Panc1 (cell line): ENCODE data around the gene EMX1. TPM values are rescaled to one million over a fixed set of nuclear protein-coding genes. Genes with fewer than 3 reads are reported as not detected.

Experiments used
- ATAC-seq: fragments of 200-7000 bp; cut with Tn5 transposase; 2 replicates; pipeline ENCODE4 v1.9.1; 2020; ENCODE audit warnings: mild to moderate bottlenecking, moderate library complexity
- Bru-seq: library from RNA; stranded (reverse); fragments of 400-500 nt; gene quantifications from one replicate; lab custom pipeline; 2021; lab: Mats Ljungman, UMichigan
- BruChase-seq, 2 experiments: library from RNA; stranded (reverse); fragments of 400-500 nt; gene quantifications; one replicate each; lab custom pipeline; 2021; lab: Mats Ljungman, UMichigan
- BruUV-seq: library from RNA; stranded (reverse); fragments of 400-500 nt; replicated peaks from 2 replicates; lab custom pipeline; 2021; lab: Mats Ljungman, UMichigan
- CTCF ChIA-PET: fragments of 300-600 bp; sonication (Branson Sonifier 250); formaldehyde crosslinking; loops from one replicate; lab custom pipeline; 2022; ENCODE audit warnings: antibody characterized with exemption; lab: Charles Lee
- POLR2A ChIA-PET: fragments of 300-600 bp; sonication (Branson Sonifier 250); formaldehyde crosslinking; loops from one replicate; lab custom pipeline; 2022; ENCODE audit warnings: antibody characterized with exemption; lab: Charles Lee
- DNase-seq: peaks from one replicate; pipeline ENCODE4 v3.0.0-alpha.2; 2010; ENCODE audit warnings: low read depth, low spot score
- H3K27ac ChIP-seq: 2 replicates; pipeline ENCODE4 v1.5.1; 2011; ENCODE audit warnings: mild to moderate bottlenecking, low read length, inconsistent platforms
- H3K27me3 ChIP-seq: fragments of 200-500 bp; sonication (Bioruptor generic); 2 replicates; pipeline ENCODE4 v1.6.0; 2014; ENCODE audit warnings: low read length, inconsistent platforms; ENCODE audit not compliant: control insufficient read depth, insufficient read depth
- H3K36me3 ChIP-seq: fragments of 200-500 bp; sonication (Bioruptor generic); 2 replicates; pipeline ENCODE4 v1.5.1; 2014; ENCODE audit warnings: inconsistent platforms, mild to moderate bottlenecking, low read length, moderate library complexity; ENCODE audit not compliant: control insufficient read depth, insufficient read depth
- H3K4me1 ChIP-seq: 2 replicates; pipeline ENCODE4 v1.5.1; 2011; ENCODE audit warnings: inconsistent platforms, mild to moderate bottlenecking, low read length, moderate library complexity; ENCODE audit not compliant: control insufficient read depth, insufficient read depth
- H3K4me3 ChIP-seq, 2 experiments: 2 replicates each; pipeline ENCODE4 v1.5.1; 2011 to 2012; ENCODE audit warnings: low read depth in 2 of 2, low read length in 2 of 2, mild to moderate bottlenecking in 2 of 2, inconsistent platforms in 1 of 2, moderate library complexity in 1 of 2
- H3K9me3 ChIP-seq: fragments of 200-500 bp; sonication (Bioruptor generic); 2 replicates; pipeline ENCODE4 v1.5.1; 2014; ENCODE audit warnings: low read depth, mild to moderate bottlenecking, inconsistent platforms, low read length, moderate library complexity; ENCODE audit not compliant: control insufficient read depth, insufficient read depth
- CTCF ChIP-seq: fragments of 450-650 bp; IDR thresholded peaks from 2 replicates; pipeline ENCODE4 v1.5.1; 2017; ENCODE audit warnings: mild to moderate bottlenecking
- POLR2AphosphoS5 ChIP-seq: IDR thresholded peaks from 2 replicates; pipeline ENCODE4 v1.6.1; 2012; ENCODE audit warnings: mild to moderate bottlenecking, low read depth, low read length, moderate library complexity
- REST ChIP-seq, 2 experiments: IDR thresholded peaks; 2 replicates each; pipeline ENCODE4 v1.6.1; 2011 to 2012; ENCODE audit warnings: low read depth in 2 of 2, control low read depth in 1 of 2, low read length in 1 of 2, mild to moderate bottlenecking in 1 of 2, moderate library complexity in 1 of 2; ENCODE audit not compliant: insufficient read depth in 1 of 2
- SIN3A ChIP-seq: IDR thresholded peaks from 2 replicates; pipeline ENCODE4 v1.6.1; 2012; ENCODE audit warnings: low read depth, mild to moderate bottlenecking, low read length, moderate library complexity, borderline replicate concordance; ENCODE audit not compliant: insufficient read depth
- TCF7L2 ChIP-seq: IDR thresholded peaks from 2 replicates; pipeline ENCODE4 v1.6.1; 2011; ENCODE audit warnings: mild to moderate bottlenecking, low read depth, low read length, inconsistent platforms
- in situ Hi-C: cut with HindIII; loops from 2 replicates; pipeline ENCODE4 v1.10.0; 2016; ENCODE audit warnings: low sequenced_read_pairs, low pct_unique_long_range_greater_than_20kb
- intact Hi-C: fragments of 100-400 bp; cut with micrococcal nuclease; formaldehyde crosslinking; loops from one replicate; pipeline ENCODE4 v1.10.0; 2022; ENCODE audit not compliant: unreplicated experiment
- long read RNA-seq: library from polyadenylated mRNA; unstranded; transcript quantifications from one replicate; pipeline ENCODE4 v2.0.0, GENCODE V29; 2021; ENCODE audit not compliant: unreplicated experiment
- polyA plus RNA-seq: library from polyadenylated mRNA; unstranded; fragments of >200 nt; gene quantifications from one replicate; pipeline ENCODE4 v1.2.1, GENCODE V29; 2012; ENCODE audit warnings: missing spikeins; ENCODE audit not compliant: insufficient read length
- total RNA-seq: library from RNA; stranded (reverse); gene quantifications from one replicate; pipeline ENCODE4 v1.2.1, GENCODE V29; 2021; ENCODE audit not compliant: unreplicated experiment

EMX1 gene
- 0.36 TPM for total RNA-seq
- polyA plus RNA-seq, result 0.52 TPM
- percentile 17 among the genes with signal in this experiment for Bru-seq, nascent RNA
- BruChase-seq, experiment 1, labeled RNA remaining after a 2-hour chase, result percentile 18 among the genes with signal in this experiment
- BruChase-seq, experiment 2, labeled RNA remaining after a 6-hour chase, result percentile 14 among the genes with signal in this experiment
- long read RNA-seq, partial matches to known transcripts, result 0 of 1 reads
- long read RNA-seq, other reads (novel, unspliced or antisense), result 0 of 1 reads

- in situ Hi-C loops, result no loop called here
- no peaks in the 10 kb centered on the region; the same call in 1 of the 2 replicates for H3K36me3 ChIP-seq
- ChIA-PET CTCF (interaction anchor here (0.5 to 1.4 kb wide), 3 partner anchors 24 to 246 kb away, joined by 3 to 11 read pairs (median 4); no protein-coding TSS in a partner anchor), POLR2A (interaction anchor here (0.5 kb wide), 1 partner anchor 319 kb away, joined by 6 read pairs; no protein-coding TSS in a partner anchor)
- no peaks in the 10 kb centered on the region for H3K9me3 ChIP-seq
- H3K4me3 ChIP-seq, result peak within 1 kb of the TSS; percentile 35 to 55
- no TSS peak for BruUV-seq
- intact Hi-C loops, result no loop called here
- ATAC-seq, result peak; percentile 73
- DNase-seq, result no peak
- TF ChIP-seq TCF7L2, result no peak
- TF ChIP-seq SIN3A, result no peak
- TF ChIP-seq POLR2AphosphoS5, result no peak
- no peak for TF ChIP-seq CTCF
- no peak for TF ChIP-seq REST (IDR thresholded peaks at IDR 0.05; ENCODE audit: insufficient read depth in 1 of 2, low read depth in 2 of 2, low read length in 1 of 2)
- H3K27me3 ChIP-seq, result peaks cover 41% of the 10 kb centered on the region
- H3K27ac ChIP-seq, result no peak within 1 kb of the TSS
- peaks cover 9% of the 10 kb centered on the region for H3K4me1 ChIP-seq
These were observed at the start of gene EMX1 for GRCh38 chr2:72917138-72917876. TSS of gene EMX1 (plus strand) at chr2:72917519. CDS start at chr2:72917853, 334 bp downstream.

- Histone ChIP-seq H3K9me3 (no peaks in the 10 kb centered on the region), H3K27me3 (no peaks in the 10 kb centered on the region), H3K27ac (no peak overlapping the region), H3K4me1 (no peaks in the 10 kb centered on the region), H3K36me3 (no peaks in the 10 kb centered on the region), H3K4me3 (no peak overlapping the region)
- intact Hi-C loops, result no loop called here
- in situ Hi-C loops, result no loop called here
- no peak for ATAC-seq
- no TSS peak for BruUV-seq
- POLR2A ChIA-PET, result no interaction called here
- no peak for DNase-seq
- CTCF ChIA-PET, result no interaction called here
- TF ChIP-seq CTCF (no peak), POLR2AphosphoS5 (no peak), REST (IDR thresholded peaks at IDR 0.05; ENCODE audit: insufficient read depth in 1 of 2, low read depth in 2 of 2, low read length in 1 of 2) (no peak), TCF7L2 (no peak), SIN3A (no peak)
These were observed 46.3 kb upstream of the EMX1 start for GRCh38 chr2:72871060-72871459.
